K562 (cell line): ENCODE data around the gene PRMT5.
"Not testable (repeated sequence)": the region's sequence is repeated elsewhere in the genome, so short reads cannot be mapped to it uniquely, and the experiment has no call there.

Experiments used
- ATF1 ChIP-seq, 2 experiments: fragments of 450-650 bp in 1 of 2; IDR thresholded peaks; 2 replicates each; pipeline ENCODE4 v1.6.1; 2016; ENCODE audit warnings: missing compliant biosample characterization in 1 of 2, missing genetic modification characterization in 1 of 2
- ATF3 ChIP-seq, 2 experiments: fragments of 450-650 bp in 1 of 2; sonication (generic) in 1 of 2; formaldehyde crosslinking in 1 of 2; IDR thresholded peaks in 1 of 2; conservative IDR thresholded peaks in 1 of 2; 2 replicates each; pipeline versions ENCODE4 v1.6.1 to v1.8.1; 2016 to 2023; ENCODE audit warnings: mild to moderate bottlenecking in 2 of 2, moderate library complexity in 2 of 2, inconsistent platforms in 1 of 2, missing genetic modification reagents in 1 of 2
- EZH2 ChIP-seq: IDR thresholded peaks from 2 replicates; pipeline ENCODE4 v1.6.1; 2012; ENCODE audit warnings: low read depth, mild to moderate bottlenecking, inconsistent platforms, low read length, borderline replicate concordance
- FOSL1 ChIP-seq: fragments of 200-800 bp; sonication (Bioruptor generic); conservative IDR thresholded peaks from 2 replicates; pipeline ENCODE4 v1.6.1; 2016; ENCODE audit warnings: missing genetic modification characterization, missing compliant biosample characterization
- JUNB ChIP-seq: fragments of 450-650 bp; formaldehyde crosslinking; conservative IDR thresholded peaks from 2 replicates; pipeline ENCODE4 v1.4.0; 2020; ENCODE audit warnings: mild to moderate bottlenecking
- SRSF1 ChIP-seq: fragments of 200-400 bp; formaldehyde crosslinking; IDR thresholded peaks from 2 replicates; pipeline ENCODE4 v1.6.1; 2017; ENCODE audit warnings: mild to moderate bottlenecking, low read depth, low read length, moderate library complexity
- ZNF124 ChIP-seq: sonication (generic); formaldehyde crosslinking; IDR thresholded peaks from 2 replicates; pipeline ENCODE4 v1.8.1; 2022; ENCODE audit warnings: missing genetic modification reagents
- ZNF134 ChIP-seq: fragments of 250-450 bp; sonication (Bioruptor Pico); conservative IDR thresholded peaks from 2 replicates; pipeline ENCODE4 v1.4.0; 2020
- TF ChIP-seq, protein P1 (sequence below): fragments of 250-450 bp; sonication (Bioruptor Pico); IDR thresholded peaks from 2 replicates; pipeline ENCODE4 v1.5.0; 2021
- TF ChIP-seq, protein P2 (sequence below): fragments of 150-350 bp; IDR thresholded peaks from 2 replicates; pipeline ENCODE4 v1.6.1; 2014; ENCODE audit warnings: low read depth, mild to moderate bottlenecking, low read length, borderline replicate concordance
- TF ChIP-seq, protein P3 (sequence below): sonication (generic); formaldehyde crosslinking; IDR thresholded peaks from 2 replicates; pipeline ENCODE4 v1.8.0; 2022; ENCODE audit warnings: mild to moderate bottlenecking, missing genetic modification reagents

DNA sequence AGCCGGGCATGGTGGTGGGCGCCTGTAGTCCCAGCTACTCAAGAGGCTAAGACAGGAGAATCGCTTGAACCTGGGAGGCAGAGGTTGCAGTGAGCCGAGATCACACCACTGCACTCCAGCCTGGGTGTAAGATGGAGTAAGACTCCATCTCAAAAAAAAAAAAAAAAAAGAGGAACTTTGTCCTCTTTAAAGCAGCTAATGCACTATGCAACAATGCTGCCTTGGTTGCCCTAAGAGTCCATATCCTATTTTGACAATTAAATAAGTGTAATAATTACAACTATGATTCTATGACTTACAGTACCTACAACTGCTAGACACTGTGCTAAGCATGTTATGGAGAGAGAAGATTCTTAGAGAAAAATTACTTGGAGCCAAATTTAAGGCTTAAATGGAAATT lies 14.3 kb downstream of the PRMT5 start:
- TF ChIP-seq, protein P1, sequence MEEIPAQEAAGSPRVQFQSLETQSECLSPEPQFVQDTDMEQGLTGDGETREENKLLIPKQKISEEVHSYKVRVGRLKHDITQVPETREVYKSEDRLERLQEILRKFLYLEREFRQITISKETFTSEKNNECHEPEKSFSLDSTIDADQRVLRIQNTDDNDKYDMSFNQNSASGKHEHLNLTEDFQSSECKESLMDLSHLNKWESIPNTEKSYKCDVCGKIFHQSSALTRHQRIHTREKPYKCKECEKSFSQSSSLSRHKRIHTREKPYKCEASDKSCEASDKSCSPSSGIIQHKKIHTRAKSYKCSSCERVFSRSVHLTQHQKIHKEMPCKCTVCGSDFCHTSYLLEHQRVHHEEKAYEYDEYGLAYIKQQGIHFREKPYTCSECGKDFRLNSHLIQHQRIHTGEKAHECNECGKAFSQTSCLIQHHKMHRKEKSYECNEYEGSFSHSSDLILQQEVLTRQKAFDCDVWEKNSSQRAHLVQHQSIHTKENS (CRISPR knock-in tag) = not testable (repeated sequence)
- not testable (repeated sequence) for TF ChIP-seq JUNB (CRISPR knock-in tag); ATF1 (CRISPR knock-in tag; IDR thresholded peaks at IDR 0.05); ATF1 (tag; IDR thresholded peaks at IDR 0.05); ATF3 (IDR thresholded peaks at IDR 0.05); ATF3 (CRISPR knock-in tag; conservative IDR thresholded peaks at IDR 0.05); FOSL1 (tag); EZH2; ZNF124 (CRISPR knock-in tag); SRSF1; ZNF134
- TF ChIP-seq, protein P2, sequence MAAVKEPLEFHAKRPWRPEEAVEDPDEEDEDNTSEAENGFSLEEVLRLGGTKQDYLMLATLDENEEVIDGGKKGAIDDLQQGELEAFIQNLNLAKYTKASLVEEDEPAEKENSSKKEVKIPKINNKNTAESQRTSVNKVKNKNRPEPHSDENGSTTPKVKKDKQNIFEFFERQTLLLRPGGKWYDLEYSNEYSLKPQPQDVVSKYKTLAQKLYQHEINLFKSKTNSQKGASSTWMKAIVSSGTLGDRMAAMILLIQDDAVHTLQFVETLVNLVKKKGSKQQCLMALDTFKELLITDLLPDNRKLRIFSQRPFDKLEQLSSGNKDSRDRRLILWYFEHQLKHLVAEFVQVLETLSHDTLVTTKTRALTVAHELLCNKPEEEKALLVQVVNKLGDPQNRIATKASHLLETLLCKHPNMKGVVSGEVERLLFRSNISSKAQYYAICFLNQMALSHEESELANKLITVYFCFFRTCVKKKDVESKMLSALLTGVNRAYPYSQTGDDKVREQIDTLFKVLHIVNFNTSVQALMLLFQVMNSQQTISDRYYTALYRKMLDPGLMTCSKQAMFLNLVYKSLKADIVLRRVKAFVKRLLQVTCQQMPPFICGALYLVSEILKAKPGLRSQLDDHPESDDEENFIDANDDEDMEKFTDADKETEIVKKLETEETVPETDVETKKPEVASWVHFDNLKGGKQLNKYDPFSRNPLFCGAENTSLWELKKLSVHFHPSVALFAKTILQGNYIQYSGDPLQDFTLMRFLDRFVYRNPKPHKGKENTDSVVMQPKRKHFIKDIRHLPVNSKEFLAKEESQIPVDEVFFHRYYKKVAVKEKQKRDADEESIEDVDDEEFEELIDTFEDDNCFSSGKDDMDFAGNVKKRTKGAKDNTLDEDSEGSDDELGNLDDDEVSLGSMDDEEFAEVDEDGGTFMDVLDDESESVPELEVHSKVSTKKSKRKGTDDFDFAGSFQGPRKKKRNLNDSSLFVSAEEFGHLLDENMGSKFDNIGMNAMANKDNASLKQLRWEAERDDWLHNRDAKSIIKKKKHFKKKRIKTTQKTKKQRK = not testable (repeated sequence)
- TF ChIP-seq, protein P3, sequence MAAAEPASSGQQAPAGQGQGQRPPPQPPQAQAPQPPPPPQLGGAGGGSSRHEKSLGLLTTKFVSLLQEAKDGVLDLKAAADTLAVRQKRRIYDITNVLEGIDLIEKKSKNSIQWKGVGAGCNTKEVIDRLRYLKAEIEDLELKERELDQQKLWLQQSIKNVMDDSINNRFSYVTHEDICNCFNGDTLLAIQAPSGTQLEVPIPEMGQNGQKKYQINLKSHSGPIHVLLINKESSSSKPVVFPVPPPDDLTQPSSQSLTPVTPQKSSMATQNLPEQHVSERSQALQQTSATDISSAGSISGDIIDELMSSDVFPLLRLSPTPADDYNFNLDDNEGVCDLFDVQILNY = not testable (repeated sequence)
